WTC11 (cell line): ENCODE data around the gene FLNA.

Experiments
- ELF4 ChIP-seq: sonication (generic); formaldehyde crosslinking; IDR thresholded peaks from 2 replicates; pipeline ENCODE4 v1.8.1; 2022; ENCODE audit warnings: low read depth, mild to moderate bottlenecking, moderate library complexity, missing genetic modification reagents
- ESRRA ChIP-seq: sonication (generic); formaldehyde crosslinking; IDR thresholded peaks from 2 replicates; pipeline ENCODE4 v1.8.1; 2022; ENCODE audit warnings: mild to moderate bottlenecking, missing genetic modification reagents, borderline replicate concordance
- ETV6 ChIP-seq: sonication (generic); formaldehyde crosslinking; IDR thresholded peaks from 2 replicates; pipeline ENCODE4 v1.8.1; 2022; ENCODE audit warnings: mild to moderate bottlenecking, missing genetic modification reagents
- GRHL2 ChIP-seq: fragments of 250-450 bp; sonication (Bioruptor Pico); IDR thresholded peaks from 2 replicates; pipeline ENCODE4 v1.8.0; 2022; ENCODE audit warnings: mild to moderate bottlenecking, moderate library complexity; ENCODE audit not compliant: insufficient replicate concordance, severe bottlenecking
- NR2C2 ChIP-seq: sonication (generic); formaldehyde crosslinking; IDR thresholded peaks from 2 replicates; pipeline ENCODE4 v1.8.0; 2022; ENCODE audit warnings: mild to moderate bottlenecking, missing genetic modification reagents
- SP1 ChIP-seq: sonication (generic); formaldehyde crosslinking; conservative IDR thresholded peaks from 2 replicates; pipeline ENCODE4 v1.8.1; 2022; ENCODE audit warnings: missing genetic modification reagents
- ZNF219 ChIP-seq: sonication (generic); formaldehyde crosslinking; IDR thresholded peaks from 2 replicates; pipeline ENCODE4 v1.8.0; 2023; ENCODE audit warnings: missing genetic modification reagents, mild to moderate bottlenecking, borderline replicate concordance
- TF ChIP-seq, protein P1 (sequence below): sonication (generic); formaldehyde crosslinking; conservative IDR thresholded peaks from 2 replicates; pipeline ENCODE4 v1.8.1; 2023; ENCODE audit warnings: mild to moderate bottlenecking, low read depth, missing genetic modification reagents, moderate library complexity
- TF ChIP-seq, protein P2 (sequence below): fragments of 200-600 bp; IDR thresholded peaks from 2 replicates; pipeline ENCODE4 v1.8.0; 2022; ENCODE audit warnings: antibody characterized with exemption
- TF ChIP-seq, protein P3 (sequence below): sonication (generic); formaldehyde crosslinking; IDR thresholded peaks from 2 replicates; pipeline ENCODE4 v1.8.0; 2022; ENCODE audit warnings: mild to moderate bottlenecking, missing genetic modification reagents
- TF ChIP-seq, protein P4 (sequence below): sonication (generic); formaldehyde crosslinking; IDR thresholded peaks from 2 replicates; pipeline ENCODE4 v1.8.1; 2023; ENCODE audit warnings: mild to moderate bottlenecking, moderate library complexity, missing genetic modification reagents
- TF ChIP-seq, protein P5 (sequence below): sonication (generic); formaldehyde crosslinking; conservative IDR thresholded peaks from 2 replicates; pipeline ENCODE4 v1.8.1; 2022; ENCODE audit warnings: mild to moderate bottlenecking, missing genetic modification reagents

DNA sequence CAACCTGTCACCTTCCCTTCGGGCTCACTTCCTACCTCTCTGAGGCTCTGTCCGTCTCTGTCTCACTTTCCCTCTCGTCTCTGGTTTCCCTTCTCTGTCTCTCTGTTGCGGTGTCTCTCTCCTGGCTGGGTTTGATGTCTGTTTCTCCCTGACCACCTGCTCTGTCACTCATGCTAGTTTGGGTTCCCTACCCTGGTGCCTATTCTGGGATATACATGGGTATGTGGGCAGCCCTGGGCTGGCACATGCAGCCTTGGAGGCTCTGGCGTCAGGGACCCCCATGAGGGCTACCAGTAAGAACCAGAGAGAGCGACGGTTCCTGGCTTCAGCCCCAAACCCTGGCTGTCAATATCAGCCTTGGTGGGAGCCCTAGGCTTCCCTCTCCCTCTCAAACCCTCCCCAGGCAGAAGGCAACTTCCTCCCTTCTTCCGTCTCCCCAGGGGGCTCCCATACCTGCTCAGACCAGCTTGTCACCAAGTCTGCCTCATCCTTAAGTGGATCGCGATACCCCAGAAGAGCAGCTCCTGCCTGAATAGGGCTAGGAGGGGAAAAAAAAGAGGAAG lies 34.3 kb upstream of the FLNA start:
- TF ChIP-seq ESRRA (CRISPR knock-in tag) (no peak), GRHL2 (CRISPR knock-in tag) (no peak), NR2C2 (no peak), ZNF219 (CRISPR knock-in tag) (no peak), ETV6 (CRISPR knock-in tag) (no peak), SP1 (CRISPR knock-in tag) (no peak), ELF4 (CRISPR knock-in tag) (no peak)
- TF ChIP-seq, protein P1, sequence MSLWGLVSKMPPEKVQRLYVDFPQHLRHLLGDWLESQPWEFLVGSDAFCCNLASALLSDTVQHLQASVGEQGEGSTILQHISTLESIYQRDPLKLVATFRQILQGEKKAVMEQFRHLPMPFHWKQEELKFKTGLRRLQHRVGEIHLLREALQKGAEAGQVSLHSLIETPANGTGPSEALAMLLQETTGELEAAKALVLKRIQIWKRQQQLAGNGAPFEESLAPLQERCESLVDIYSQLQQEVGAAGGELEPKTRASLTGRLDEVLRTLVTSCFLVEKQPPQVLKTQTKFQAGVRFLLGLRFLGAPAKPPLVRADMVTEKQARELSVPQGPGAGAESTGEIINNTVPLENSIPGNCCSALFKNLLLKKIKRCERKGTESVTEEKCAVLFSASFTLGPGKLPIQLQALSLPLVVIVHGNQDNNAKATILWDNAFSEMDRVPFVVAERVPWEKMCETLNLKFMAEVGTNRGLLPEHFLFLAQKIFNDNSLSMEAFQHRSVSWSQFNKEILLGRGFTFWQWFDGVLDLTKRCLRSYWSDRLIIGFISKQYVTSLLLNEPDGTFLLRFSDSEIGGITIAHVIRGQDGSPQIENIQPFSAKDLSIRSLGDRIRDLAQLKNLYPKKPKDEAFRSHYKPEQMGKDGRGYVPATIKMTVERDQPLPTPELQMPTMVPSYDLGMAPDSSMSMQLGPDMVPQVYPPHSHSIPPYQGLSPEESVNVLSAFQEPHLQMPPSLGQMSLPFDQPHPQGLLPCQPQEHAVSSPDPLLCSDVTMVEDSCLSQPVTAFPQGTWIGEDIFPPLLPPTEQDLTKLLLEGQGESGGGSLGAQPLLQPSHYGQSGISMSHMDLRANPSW = no peak
- TF ChIP-seq, protein P2, sequence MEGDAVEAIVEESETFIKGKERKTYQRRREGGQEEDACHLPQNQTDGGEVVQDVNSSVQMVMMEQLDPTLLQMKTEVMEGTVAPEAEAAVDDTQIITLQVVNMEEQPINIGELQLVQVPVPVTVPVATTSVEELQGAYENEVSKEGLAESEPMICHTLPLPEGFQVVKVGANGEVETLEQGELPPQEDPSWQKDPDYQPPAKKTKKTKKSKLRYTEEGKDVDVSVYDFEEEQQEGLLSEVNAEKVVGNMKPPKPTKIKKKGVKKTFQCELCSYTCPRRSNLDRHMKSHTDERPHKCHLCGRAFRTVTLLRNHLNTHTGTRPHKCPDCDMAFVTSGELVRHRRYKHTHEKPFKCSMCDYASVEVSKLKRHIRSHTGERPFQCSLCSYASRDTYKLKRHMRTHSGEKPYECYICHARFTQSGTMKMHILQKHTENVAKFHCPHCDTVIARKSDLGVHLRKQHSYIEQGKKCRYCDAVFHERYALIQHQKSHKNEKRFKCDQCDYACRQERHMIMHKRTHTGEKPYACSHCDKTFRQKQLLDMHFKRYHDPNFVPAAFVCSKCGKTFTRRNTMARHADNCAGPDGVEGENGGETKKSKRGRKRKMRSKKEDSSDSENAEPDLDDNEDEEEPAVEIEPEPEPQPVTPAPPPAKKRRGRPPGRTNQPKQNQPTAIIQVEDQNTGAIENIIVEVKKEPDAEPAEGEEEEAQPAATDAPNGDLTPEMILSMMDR = no peak
- TF ChIP-seq, protein P3, sequence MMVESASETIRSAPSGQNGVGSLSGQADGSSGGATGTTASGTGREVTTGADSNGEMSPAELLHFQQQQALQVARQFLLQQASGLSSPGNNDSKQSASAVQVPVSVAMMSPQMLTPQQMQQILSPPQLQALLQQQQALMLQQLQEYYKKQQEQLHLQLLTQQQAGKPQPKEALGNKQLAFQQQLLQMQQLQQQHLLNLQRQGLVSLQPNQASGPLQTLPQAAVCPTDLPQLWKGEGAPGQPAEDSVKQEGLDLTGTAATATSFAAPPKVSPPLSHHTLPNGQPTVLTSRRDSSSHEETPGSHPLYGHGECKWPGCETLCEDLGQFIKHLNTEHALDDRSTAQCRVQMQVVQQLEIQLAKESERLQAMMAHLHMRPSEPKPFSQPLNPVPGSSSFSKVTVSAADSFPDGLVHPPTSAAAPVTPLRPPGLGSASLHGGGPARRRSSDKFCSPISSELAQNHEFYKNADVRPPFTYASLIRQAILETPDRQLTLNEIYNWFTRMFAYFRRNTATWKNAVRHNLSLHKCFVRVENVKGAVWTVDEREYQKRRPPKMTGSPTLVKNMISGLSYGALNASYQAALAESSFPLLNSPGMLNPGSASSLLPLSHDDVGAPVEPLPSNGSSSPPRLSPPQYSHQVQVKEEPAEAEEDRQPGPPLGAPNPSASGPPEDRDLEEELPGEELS (CRISPR knock-in tag) = no peak
- TF ChIP-seq, protein P4, sequence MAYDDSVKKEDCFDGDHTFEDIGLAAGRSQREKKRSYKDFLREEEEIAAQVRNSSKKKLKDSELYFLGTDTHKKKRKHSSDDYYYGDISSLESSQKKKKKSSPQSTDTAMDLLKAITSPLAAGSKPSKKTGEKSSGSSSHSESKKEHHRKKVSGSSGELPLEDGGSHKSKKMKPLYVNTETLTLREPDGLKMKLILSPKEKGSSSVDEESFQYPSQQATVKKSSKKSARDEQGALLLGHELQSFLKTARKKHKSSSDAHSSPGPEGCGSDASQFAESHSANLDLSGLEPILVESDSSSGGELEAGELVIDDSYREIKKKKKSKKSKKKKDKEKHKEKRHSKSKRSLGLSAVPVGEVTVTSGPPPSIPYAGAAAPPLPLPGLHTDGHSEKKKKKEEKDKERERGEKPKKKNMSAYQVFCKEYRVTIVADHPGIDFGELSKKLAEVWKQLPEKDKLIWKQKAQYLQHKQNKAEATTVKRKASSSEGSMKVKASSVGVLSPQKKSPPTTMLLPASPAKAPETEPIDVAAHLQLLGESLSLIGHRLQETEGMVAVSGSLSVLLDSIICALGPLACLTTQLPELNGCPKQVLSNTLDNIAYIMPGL (CRISPR knock-in tag) = no peak
- TF ChIP-seq, protein P5, sequence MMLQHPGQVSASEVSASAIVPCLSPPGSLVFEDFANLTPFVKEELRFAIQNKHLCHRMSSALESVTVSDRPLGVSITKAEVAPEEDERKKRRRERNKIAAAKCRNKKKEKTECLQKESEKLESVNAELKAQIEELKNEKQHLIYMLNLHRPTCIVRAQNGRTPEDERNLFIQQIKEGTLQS = no peak
